ENCODE data around the gene EIF4E3.

DNA sequence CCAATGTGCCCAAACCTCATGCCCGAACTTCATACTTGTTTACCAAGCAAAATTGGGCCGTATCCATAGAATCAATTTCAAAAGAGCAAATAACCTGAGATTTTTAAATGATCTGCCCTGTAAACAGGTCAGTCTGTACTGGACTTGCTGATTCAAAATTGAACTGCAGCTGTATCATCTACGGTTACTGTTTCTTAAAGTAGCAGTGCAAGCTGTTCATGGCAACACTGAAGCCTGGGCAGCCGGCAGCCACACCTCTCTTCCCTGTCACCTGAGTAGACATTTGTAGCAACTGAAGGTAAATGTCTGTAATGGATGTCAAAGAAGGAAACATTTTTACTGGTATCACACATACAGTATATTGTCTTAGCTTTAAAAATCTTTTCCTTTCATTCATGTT, 10.6 kb downstream of the EIF4E3 start:
- TF ChIP-seq, protein P1, sequence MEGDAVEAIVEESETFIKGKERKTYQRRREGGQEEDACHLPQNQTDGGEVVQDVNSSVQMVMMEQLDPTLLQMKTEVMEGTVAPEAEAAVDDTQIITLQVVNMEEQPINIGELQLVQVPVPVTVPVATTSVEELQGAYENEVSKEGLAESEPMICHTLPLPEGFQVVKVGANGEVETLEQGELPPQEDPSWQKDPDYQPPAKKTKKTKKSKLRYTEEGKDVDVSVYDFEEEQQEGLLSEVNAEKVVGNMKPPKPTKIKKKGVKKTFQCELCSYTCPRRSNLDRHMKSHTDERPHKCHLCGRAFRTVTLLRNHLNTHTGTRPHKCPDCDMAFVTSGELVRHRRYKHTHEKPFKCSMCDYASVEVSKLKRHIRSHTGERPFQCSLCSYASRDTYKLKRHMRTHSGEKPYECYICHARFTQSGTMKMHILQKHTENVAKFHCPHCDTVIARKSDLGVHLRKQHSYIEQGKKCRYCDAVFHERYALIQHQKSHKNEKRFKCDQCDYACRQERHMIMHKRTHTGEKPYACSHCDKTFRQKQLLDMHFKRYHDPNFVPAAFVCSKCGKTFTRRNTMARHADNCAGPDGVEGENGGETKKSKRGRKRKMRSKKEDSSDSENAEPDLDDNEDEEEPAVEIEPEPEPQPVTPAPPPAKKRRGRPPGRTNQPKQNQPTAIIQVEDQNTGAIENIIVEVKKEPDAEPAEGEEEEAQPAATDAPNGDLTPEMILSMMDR (IDR thresholded peaks at IDR 0.05) = no peak
- TF ChIP-seq POLR2A (IDR thresholded peaks at IDR 0.05) = no peak

Measured in uterus (tissue), 2 donors.